PC-9 (cell line): ENCODE results near the gene FMO2. TPM values are rescaled to one million over a fixed set of nuclear protein-coding genes. Genes with fewer than 3 reads are reported as not detected.
"Not testable (repeated sequence)": the region's sequence is repeated elsewhere in the genome, so short reads cannot be mapped to it uniquely, and the experiment has no call there.

ENCODE experiments used
- BruUV-seq: library from RNA; stranded (reverse); fragments of 400-500 nt; replicated peaks from 2 replicates; lab custom pipeline; 2021; lab: Mats Ljungman, UMichigan
- CTCF ChIA-PET: fragments of 300-600 bp; sonication (Branson Sonifier 250); formaldehyde crosslinking; loops from one replicate; lab custom pipeline; 2022; ENCODE audit warnings: antibody characterized with exemption; lab: Charles Lee
- POLR2A ChIA-PET: fragments of 300-600 bp; sonication (Branson Sonifier 250); formaldehyde crosslinking; loops from one replicate; lab custom pipeline; 2022; ENCODE audit warnings: antibody characterized with exemption; ENCODE audit not compliant: unreplicated experiment; lab: Charles Lee
- DNase-seq, 2 experiments: peaks; one replicate each; pipeline versions ENCODE4 v3.0.0 to v3.0.0-alpha.2; 2015 to 2022; ENCODE audit warnings: mixed read lengths in 1 of 2
- H2AFZ ChIP-seq: fragments of 200-600 bp; sonication (generic); 2 replicates; pipeline ENCODE4 v1.8.1; 2017; ENCODE audit warnings: antibody characterized with exemption
- H3F3A ChIP-seq: fragments of 200-600 bp; sonication (generic); 2 replicates; pipeline ENCODE4 v1.8.1; 2017; ENCODE audit warnings: antibody characterized with exemption, mild to moderate bottlenecking, low read depth; ENCODE audit not compliant: insufficient read depth
- H3K27ac ChIP-seq: fragments of 200-600 bp; sonication (generic); 2 replicates; pipeline ENCODE4 v1.6.1; 2016; ENCODE audit warnings: mixed run types
- H3K27me3 ChIP-seq: fragments of 200-600 bp; sonication (generic); 2 replicates; pipeline ENCODE4 v1.6.1; 2016; ENCODE audit warnings: low read depth, mixed run types; ENCODE audit not compliant: insufficient read depth
- H3K36me3 ChIP-seq: fragments of 200-600 bp; sonication (generic); 2 replicates; pipeline ENCODE4 v1.6.1; 2016; ENCODE audit warnings: low read depth, mixed run types
- H3K4me1 ChIP-seq: fragments of 200-600 bp; sonication (generic); replicated peaks from 2 replicates; pipeline ENCODE4 v1.6.1; 2016; ENCODE audit warnings: mixed run types; ENCODE audit not compliant: insufficient read depth
- H3K4me2 ChIP-seq: fragments of 200-600 bp; sonication (generic); 2 replicates; pipeline ENCODE4 v1.6.1; 2017; ENCODE audit warnings: mixed run types
- H3K4me3 ChIP-seq: fragments of 200-600 bp; sonication (generic); 2 replicates; pipeline ENCODE4 v1.6.1; 2016; ENCODE audit warnings: mixed run types
- H3K79me2 ChIP-seq: fragments of 200-600 bp; sonication (generic); 2 replicates; pipeline ENCODE4 v1.6.1; 2017; ENCODE audit warnings: low read depth, mixed run types
- H3K9me2 ChIP-seq: fragments of 200-600 bp; sonication (generic); 2 replicates; pipeline ENCODE4 v1.8.1; 2017; ENCODE audit warnings: mild to moderate bottlenecking; ENCODE audit not compliant: insufficient read depth
- H3K9me3 ChIP-seq: fragments of 200-600 bp; sonication (generic); 2 replicates; pipeline ENCODE4 v1.8.1; 2016; ENCODE audit warnings: low read depth; ENCODE audit not compliant: insufficient read depth
- H4K20me1 ChIP-seq: fragments of 200-600 bp; sonication (generic); 2 replicates; pipeline ENCODE4 v1.8.1; 2017; ENCODE audit not compliant: insufficient read depth
- EZH2 ChIP-seq: fragments of 200-600 bp; sonication (generic); IDR thresholded peaks from 2 replicates; pipeline ENCODE4 v1.8.0; 2017; ENCODE audit warnings: antibody characterized with exemption, low read depth
- intact Hi-C: fragments of 100-400 bp; cut with micrococcal nuclease; formaldehyde crosslinking; loops from one replicate; pipeline ENCODE4 v1.10.0; 2022; ENCODE audit not compliant: unreplicated experiment
- total RNA-seq: library from RNA; stranded (reverse); gene quantifications from 2 replicates; pipeline ENCODE4 v1.2.3, GENCODE V29; 2021
- TF ChIP-seq, protein P1 (sequence below): fragments of 200-600 bp; sonication (generic); conservative IDR thresholded peaks from 2 replicates; pipeline ENCODE4 v1.6.1; 2017; ENCODE audit warnings: mixed run types, antibody characterized with exemption, mild to moderate bottlenecking, moderate library complexity

Gene FMO2
- total RNA-seq, 1 experiment from 2014 or later: not detected

DNA sequence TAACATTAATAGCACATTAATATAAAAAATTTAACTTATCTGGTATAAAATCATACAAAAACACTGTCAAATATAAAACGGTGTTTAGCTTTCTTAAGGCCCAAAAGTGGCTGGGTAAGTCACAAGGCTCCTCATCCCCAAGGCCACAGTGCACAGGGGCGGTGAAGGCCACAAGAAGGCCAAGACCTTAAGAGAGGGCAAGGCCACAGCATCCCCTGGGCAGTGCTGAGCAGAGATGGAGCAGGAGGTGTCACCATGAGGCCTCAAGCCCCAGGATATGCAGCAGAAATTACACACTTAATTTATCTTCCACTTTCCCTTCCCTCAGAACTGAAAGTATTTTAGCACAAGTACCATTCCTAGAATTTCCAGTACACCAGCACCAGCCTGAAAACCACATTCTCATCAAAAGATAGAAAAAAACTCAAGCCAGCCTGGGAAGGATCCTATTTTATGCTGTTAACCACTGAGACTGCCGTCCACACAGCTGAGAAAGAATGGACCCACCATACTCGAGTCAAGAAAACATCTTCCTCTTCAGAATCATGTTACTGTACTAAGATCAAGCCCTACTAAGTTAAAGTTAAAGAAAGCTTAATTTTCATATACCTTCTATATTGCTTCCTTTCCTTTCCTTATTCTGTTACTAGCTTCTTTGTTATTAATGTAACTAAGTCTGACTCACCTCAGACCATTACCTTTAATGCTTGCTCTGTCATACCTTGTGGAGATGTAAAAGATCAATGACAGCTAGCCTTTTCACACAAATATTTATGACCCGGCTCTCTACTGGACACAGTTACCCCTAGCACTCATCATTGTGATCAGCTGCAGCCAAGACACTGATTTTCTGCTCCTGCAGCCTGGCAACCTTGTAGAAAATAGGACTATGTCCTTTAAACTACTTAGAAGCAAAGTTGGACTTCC lies 36.8 kb downstream of the FMO2 start:
- POLR2A ChIA-PET: interaction anchor here (0.6 kb wide), 1 partner anchor 1307 kb away, joined by 8 read pairs; no protein-coding TSS in a partner anchor

DNA sequence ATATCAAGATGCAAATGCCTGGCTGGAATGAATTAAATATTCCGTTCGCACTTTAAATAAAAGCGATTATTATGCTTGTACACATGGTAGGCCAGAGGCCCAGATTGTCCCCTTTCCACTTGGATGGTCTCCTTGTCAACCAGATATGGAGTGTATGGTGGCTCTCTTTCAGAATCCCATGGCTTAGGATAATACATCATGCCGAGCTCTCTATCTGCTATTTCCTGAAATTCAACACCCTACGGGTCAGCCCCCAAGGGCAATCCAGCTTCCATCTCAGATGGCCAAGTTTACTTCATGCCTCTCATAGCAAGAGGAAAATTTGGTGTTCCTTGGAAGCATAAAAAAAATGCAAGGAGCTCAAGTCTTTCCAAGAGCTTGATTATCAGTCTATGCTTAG lies 37.8 kb downstream of the FMO2 start:
- no peak overlapping the region for H3K4me3 ChIP-seq
- no peak overlapping the region for H3K4me2 ChIP-seq
- H3K27ac ChIP-seq: no peak overlapping the region
- TF ChIP-seq EZH2: no peak
- TF ChIP-seq, protein P1, sequence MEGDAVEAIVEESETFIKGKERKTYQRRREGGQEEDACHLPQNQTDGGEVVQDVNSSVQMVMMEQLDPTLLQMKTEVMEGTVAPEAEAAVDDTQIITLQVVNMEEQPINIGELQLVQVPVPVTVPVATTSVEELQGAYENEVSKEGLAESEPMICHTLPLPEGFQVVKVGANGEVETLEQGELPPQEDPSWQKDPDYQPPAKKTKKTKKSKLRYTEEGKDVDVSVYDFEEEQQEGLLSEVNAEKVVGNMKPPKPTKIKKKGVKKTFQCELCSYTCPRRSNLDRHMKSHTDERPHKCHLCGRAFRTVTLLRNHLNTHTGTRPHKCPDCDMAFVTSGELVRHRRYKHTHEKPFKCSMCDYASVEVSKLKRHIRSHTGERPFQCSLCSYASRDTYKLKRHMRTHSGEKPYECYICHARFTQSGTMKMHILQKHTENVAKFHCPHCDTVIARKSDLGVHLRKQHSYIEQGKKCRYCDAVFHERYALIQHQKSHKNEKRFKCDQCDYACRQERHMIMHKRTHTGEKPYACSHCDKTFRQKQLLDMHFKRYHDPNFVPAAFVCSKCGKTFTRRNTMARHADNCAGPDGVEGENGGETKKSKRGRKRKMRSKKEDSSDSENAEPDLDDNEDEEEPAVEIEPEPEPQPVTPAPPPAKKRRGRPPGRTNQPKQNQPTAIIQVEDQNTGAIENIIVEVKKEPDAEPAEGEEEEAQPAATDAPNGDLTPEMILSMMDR: no peak
- ChIA-PET CTCF (no interaction called here), POLR2A (no interaction called here)
- no peaks in the 10 kb centered on the region for H3K27me3 ChIP-seq
- no peaks in the 10 kb centered on the region for H3K36me3 ChIP-seq
- H3K4me1 ChIP-seq: no peaks in the 10 kb centered on the region
- DNase-seq: no peak
- H3K79me2 ChIP-seq: no peaks in the 10 kb centered on the region
- H3K9me2 ChIP-seq: no peaks in the 10 kb centered on the region
- no peak overlapping the region for H2AFZ ChIP-seq
- no peaks in the 10 kb centered on the region for H3K9me3 ChIP-seq
- no TSS peak for BruUV-seq
- H4K20me1 ChIP-seq: no peaks in the 10 kb centered on the region
- intact Hi-C loops: no loop called here
- no peaks in the 10 kb centered on the region for H3F3A ChIP-seq

More for the DNA sequence above, 36.8 kb downstream of the FMO2 start:
- BruUV-seq: no TSS peak
- CTCF ChIA-PET: no interaction called here
- H3K4me3 ChIP-seq: no peak overlapping the region
- no peaks in the 10 kb centered on the region for H3K9me2 ChIP-seq
- TF ChIP-seq EZH2: no peak
- TF ChIP-seq, protein P1: no peak
- no peaks in the 10 kb centered on the region for H3K36me3 ChIP-seq
- no peaks in the 10 kb centered on the region for H3F3A ChIP-seq
- DNase-seq: no peak
- H4K20me1 ChIP-seq: no peaks in the 10 kb centered on the region
- intact Hi-C loops: no loop called here
- H3K79me2 ChIP-seq: no peaks in the 10 kb centered on the region
- H2AFZ ChIP-seq: no peak overlapping the region
- no peaks in the 10 kb centered on the region for H3K4me1 ChIP-seq
- H3K9me3 ChIP-seq: no peaks in the 10 kb centered on the region
- no peak overlapping the region for H3K27ac ChIP-seq
- H3K27me3 ChIP-seq: no peaks in the 10 kb centered on the region
- H3K4me2 ChIP-seq: no peak overlapping the region

DNA sequence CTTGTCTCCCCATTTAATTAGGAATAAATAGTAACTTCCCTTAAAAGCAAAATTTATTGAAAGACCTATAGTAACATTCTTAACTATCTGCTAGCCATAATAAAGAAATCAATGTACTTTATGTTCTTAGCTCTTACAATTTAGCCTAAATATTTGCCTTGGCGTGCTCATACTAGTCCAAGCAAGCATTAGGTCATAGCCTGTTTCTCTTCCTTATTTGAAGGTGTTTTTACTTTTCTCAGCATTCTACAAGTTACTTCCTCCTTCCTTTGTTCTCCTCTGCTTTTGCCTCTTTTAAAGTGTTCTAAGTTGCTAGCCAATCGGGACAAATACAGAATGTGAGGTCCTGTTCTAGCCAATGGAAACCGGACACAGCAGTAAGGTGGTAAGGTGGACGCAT lies 39.2 kb downstream of the FMO2 start:
- H3K9me3 ChIP-seq, H3K4me2 ChIP-seq, intact Hi-C loops, H3K36me3 ChIP-seq, H2AFZ ChIP-seq, H4K20me1 ChIP-seq, H3K27ac ChIP-seq, BruUV-seq, H3K27me3 ChIP-seq, H3F3A ChIP-seq, POLR2A ChIA-PET, DNase-seq, H3K4me1 ChIP-seq, CTCF ChIA-PET, H3K9me2 ChIP-seq, H3K4me3 ChIP-seq, H3K79me2 ChIP-seq: not testable (repeated sequence)
